ENCODE data around the gene PACSIN1.

The PACSIN1 gene

DNA sequence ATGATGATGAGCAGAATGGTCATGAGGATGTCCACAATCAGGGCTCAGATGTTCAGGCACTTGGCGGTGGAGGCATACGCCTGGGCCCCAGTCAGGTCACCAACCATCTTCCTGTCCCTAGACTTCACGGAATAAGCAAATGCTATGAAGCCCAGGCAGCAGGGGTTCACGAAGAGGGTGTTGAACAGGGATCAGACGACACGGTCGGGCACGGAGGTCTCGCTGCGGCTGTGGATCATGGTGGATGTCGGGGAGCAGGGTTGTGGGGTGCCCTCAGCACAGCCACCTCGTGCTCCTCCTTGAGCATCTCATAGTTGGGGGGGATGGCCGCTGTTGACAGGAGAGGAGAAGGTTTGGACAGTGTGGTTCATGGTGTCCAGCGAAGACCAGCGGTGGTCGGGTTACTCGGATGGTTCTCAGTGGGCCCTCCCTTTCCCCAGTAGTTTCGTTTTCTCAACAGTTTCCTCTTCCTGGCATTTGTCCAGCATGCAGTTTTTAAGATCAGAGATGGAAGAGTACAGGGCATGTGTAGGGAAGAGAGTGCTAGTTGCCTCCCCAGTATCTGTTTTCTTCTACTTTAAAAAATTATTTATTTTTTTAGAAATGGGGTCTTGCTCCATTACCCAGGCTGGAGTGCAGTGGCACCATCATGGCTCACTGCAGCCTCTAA, 110.5 kb downstream of the PACSIN1 start:
- no peak overlapping the region for H4K8ac ChIP-seq (ENCODE audit: low read length)
- no peaks in the 10 kb centered on the region for H3K79me1 ChIP-seq (replicated peaks; ENCODE audit: low read length, poor library complexity, severe bottlenecking)
- DNase-seq, result peak; percentile 18
- no peaks in the 10 kb centered on the region for H3K9me3 ChIP-seq (ENCODE audit: control insufficient read depth, low read length)
- no peak overlapping the region for H3K18ac ChIP-seq (ENCODE audit: low read depth in 1 of 2, low read length in 2 of 2)
- no peak overlapping the region for H3K14ac ChIP-seq (ENCODE audit: low read length in 2 of 2)
- H3K27me3 ChIP-seq (ENCODE audit: control insufficient read depth in 1 of 2, insufficient read depth in 1 of 2, low read length in 2 of 2), result peaks cover 0 to 11% of the 10 kb centered on the region in 2 experiments
- peak overlapping the region; percentile 0 for H2BK15ac ChIP-seq (ENCODE audit: low read depth, poor library complexity, severe bottlenecking)
- no peak overlapping the region for H3K23ac ChIP-seq (ENCODE audit: low read length in 2 of 2)
- no peak overlapping the region for H3K27ac ChIP-seq (ENCODE audit: low read length, poor library complexity, severe bottlenecking)
- no peak overlapping the region for H2BK120ac ChIP-seq (ENCODE audit: low read depth, low read length)
- no peak overlapping the region for H3K4ac ChIP-seq (ENCODE audit: low read depth in 1 of 2, low read length in 2 of 2)
- H3K4me1 ChIP-seq (ENCODE audit: control insufficient read depth, insufficient read depth, low read depth, low read length), result no peaks in the 10 kb centered on the region
- H2BK12ac ChIP-seq (ENCODE audit: low read length in 2 of 2), result no peak overlapping the region
- H2BK5ac ChIP-seq (ENCODE audit: low read depth, low read length, poor library complexity, severe bottlenecking), result no peak overlapping the region
- no peak overlapping the region for H2AFZ ChIP-seq (ENCODE audit: low read depth, low read length)
- no peak overlapping the region for H4K91ac ChIP-seq (ENCODE audit: low read length)
- no peak overlapping the region for H3K4me2 ChIP-seq (ENCODE audit: low read length, poor library complexity, severe bottlenecking)
- H3K4me3 ChIP-seq (ENCODE audit: insufficient read depth in 1 of 2, low read depth in 1 of 2, low read length in 2 of 2), result no peak overlapping the region
- H2AK5ac ChIP-seq (ENCODE audit: low read length, severe bottlenecking), result no peak overlapping the region
- H3K9ac ChIP-seq (ENCODE audit: low read length), result no peak overlapping the region
- H3K36me3 ChIP-seq (ENCODE audit: control insufficient read depth in 1 of 2, insufficient read depth in 2 of 2, low read depth in 1 of 2, low read length in 2 of 2), result peaks cover 0 to 8% of the 10 kb centered on the region in 2 experiments
- 99% methylated on average over 16 of the region's 18 CpGs for WGBS

DNA sequence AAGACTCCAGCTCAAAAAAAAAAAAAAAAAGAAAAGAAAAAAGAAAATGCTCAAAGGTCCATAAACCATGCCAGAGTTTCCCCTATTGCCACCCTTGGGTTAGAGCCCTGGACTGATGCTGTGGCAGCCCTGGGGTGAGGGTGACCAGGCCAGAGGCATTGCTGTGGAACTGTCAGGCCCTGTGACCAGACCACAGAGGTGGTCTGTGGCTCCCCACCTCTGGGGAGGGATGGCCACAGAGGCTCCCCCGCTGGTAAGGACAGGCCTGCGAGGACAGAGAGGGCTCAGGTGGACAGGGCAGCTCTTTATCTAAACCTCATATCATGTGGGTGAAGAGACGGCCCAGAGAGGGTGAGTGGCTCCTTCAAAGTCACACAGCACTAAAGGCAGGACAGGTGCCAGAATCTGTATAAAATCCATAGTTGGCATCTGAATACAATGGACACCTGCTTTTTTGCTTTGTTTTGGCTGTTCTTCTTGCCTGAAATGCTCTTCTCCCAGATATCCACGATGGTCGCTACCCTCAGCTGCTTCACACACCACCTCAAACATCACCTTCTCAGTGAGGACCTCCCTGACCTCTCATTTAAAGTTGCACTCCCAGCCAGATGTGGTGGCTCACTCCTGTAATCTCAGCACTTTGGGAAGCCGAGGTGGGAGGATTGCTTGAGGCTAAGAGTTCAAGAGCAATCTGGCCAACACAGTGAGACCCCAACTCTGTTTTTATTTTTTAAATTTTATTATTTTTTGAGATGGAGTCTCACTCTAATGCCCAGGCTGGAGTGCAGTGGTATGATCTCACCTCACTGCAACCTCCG, 112.8 kb downstream of the PACSIN1 start:
- Histone ChIP-seq H3K14ac (ENCODE audit: low read length in 2 of 2) (no peak overlapping the region), H3K79me1 (replicated peaks; ENCODE audit: low read length, poor library complexity, severe bottlenecking) (peaks cover 5% of the 10 kb centered on the region), H3K4me2 (ENCODE audit: low read length, poor library complexity, severe bottlenecking) (no peak overlapping the region), H3K4ac (ENCODE audit: low read depth in 1 of 2, low read length in 2 of 2) (no peak overlapping the region), H4K91ac (ENCODE audit: low read length) (no peak overlapping the region), H2BK120ac (ENCODE audit: low read depth, low read length) (no peak overlapping the region), H2BK15ac (ENCODE audit: low read depth, poor library complexity, severe bottlenecking) (no peak overlapping the region), H3K27ac (ENCODE audit: low read length, poor library complexity, severe bottlenecking) (no peak overlapping the region), H3K9me3 (ENCODE audit: control insufficient read depth, low read length) (no peaks in the 10 kb centered on the region), H3K27me3 (ENCODE audit: control insufficient read depth in 1 of 2, insufficient read depth in 1 of 2, low read length in 2 of 2) (no peaks in the 10 kb centered on the region), H2AFZ (ENCODE audit: low read depth, low read length) (no peak overlapping the region), H3K4me3 (ENCODE audit: insufficient read depth in 1 of 2, low read depth in 1 of 2, low read length in 2 of 2) (no peak overlapping the region), H2BK12ac (ENCODE audit: low read length in 2 of 2) (no peak overlapping the region), H3K36me3 (ENCODE audit: control insufficient read depth in 1 of 2, insufficient read depth in 2 of 2, low read depth in 1 of 2, low read length in 2 of 2) (peaks cover 0 to 23% of the 10 kb centered on the region in 2 experiments), H3K9ac (ENCODE audit: low read length) (no peak overlapping the region), H3K4me1 (ENCODE audit: control insufficient read depth, insufficient read depth, low read depth, low read length) (no peaks in the 10 kb centered on the region), H3K18ac (ENCODE audit: low read depth in 1 of 2, low read length in 2 of 2) (no peak overlapping the region), H4K8ac (ENCODE audit: low read length) (no peak overlapping the region), H3K23ac (ENCODE audit: low read length in 2 of 2) (no peak overlapping the region), H2AK5ac (ENCODE audit: low read length, severe bottlenecking) (no peak overlapping the region), H2BK5ac (ENCODE audit: low read depth, low read length, poor library complexity, severe bottlenecking) (no peak overlapping the region)
- WGBS, result 93% methylated on average over 7 of the region's 7 CpGs
- no peak for DNase-seq

DNA sequence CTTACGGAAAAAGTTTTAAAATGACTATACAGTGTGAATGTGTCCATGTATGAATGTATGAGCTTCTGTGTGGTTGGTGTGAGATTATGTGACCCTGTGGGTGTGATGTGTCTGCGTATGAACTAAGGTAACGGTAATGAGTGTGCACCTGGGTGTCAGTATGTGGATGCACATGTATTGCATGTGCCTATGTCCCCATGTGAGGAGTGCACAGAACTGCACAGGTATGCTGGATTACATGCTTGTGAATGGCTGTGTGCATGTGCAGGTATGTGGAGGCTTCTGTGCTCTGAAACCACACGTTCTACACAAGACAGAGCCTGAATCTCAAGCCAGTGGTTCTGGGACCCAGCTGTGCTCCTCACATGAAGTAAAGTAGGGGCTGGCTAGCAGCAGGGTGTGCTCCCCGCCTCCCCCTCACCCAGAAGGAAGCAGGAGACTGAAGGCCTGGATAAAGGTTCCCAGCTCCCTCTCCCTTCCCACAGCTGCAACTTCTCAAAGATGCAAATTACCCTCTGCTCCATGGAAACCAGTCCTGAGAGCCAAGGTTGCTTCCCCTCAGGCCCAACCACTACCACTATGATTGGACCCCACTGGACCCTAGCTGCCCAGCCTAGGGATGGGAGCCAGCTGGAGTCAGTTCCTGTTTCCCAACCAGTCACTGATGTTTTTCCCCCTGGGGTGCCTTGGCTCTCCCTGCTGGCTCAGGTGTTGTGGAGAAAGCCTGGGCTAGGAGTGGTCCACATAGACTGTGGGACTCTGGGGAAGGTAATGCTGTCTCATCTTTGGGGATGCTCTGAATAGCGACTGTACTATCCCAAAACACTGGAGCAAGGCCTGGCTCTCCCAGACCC, 115.1 kb downstream of the PACSIN1 start:
- Histone ChIP-seq H3K36me3 (ENCODE audit: control insufficient read depth in 1 of 2, insufficient read depth in 2 of 2, low read depth in 1 of 2, low read length in 2 of 2) (peaks cover 0 to 27% of the 10 kb centered on the region in 2 experiments), H2BK15ac (ENCODE audit: low read depth, poor library complexity, severe bottlenecking) (no peak overlapping the region)

DNA sequence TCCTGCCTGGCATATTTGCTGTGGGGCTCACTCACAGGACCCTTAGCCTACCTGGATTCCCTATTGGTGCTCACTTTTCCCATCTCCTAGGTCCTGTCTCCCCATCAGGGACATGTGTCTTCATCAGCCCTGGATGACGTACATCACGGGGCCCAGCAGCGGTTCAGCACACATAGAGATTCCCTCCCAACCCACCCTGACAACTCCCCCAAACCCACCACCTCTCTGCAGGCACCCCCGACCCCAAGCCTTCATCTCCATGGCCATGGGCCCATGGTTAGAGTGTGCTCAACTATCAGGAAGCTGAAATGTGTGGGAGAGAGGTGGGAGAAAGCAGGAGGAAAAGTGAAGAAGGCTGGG, 115.7 kb downstream of the PACSIN1 start:
- H3K23ac ChIP-seq (ENCODE audit: low read length in 2 of 2), result no peak overlapping the region
- no peak overlapping the region for H4K91ac ChIP-seq (ENCODE audit: low read length)
- H3K9ac ChIP-seq (ENCODE audit: low read length), result no peak overlapping the region
- no peak overlapping the region for H2BK5ac ChIP-seq (ENCODE audit: low read depth, low read length, poor library complexity, severe bottlenecking)
- no peak overlapping the region for H2AFZ ChIP-seq (ENCODE audit: low read depth, low read length)
- H2BK15ac ChIP-seq (ENCODE audit: low read depth, poor library complexity, severe bottlenecking), result no peak overlapping the region
- H3K4me2 ChIP-seq (ENCODE audit: low read length, poor library complexity, severe bottlenecking), result no peak overlapping the region
- H3K4me1 ChIP-seq (ENCODE audit: control insufficient read depth, insufficient read depth, low read depth, low read length), result peaks cover 2% of the 10 kb centered on the region
- H3K18ac ChIP-seq (ENCODE audit: low read depth in 1 of 2, low read length in 2 of 2), result no peak overlapping the region
- H3K9me3 ChIP-seq (ENCODE audit: control insufficient read depth, low read length), result no peaks in the 10 kb centered on the region
- H3K79me1 ChIP-seq (replicated peaks; ENCODE audit: low read length, poor library complexity, severe bottlenecking), result peaks cover 24% of the 10 kb centered on the region
- no peak overlapping the region for H4K8ac ChIP-seq (ENCODE audit: low read length)
- DNase-seq, result no peak
- no peak overlapping the region for H2BK12ac ChIP-seq (ENCODE audit: low read length in 2 of 2)
- no peak overlapping the region for H3K14ac ChIP-seq (ENCODE audit: low read length in 2 of 2)
- 100% methylated on average over 3 of the region's 4 CpGs for WGBS
- no peak overlapping the region for H3K4me3 ChIP-seq (ENCODE audit: insufficient read depth in 1 of 2, low read depth in 1 of 2, low read length in 2 of 2)
- no peak overlapping the region for H2AK5ac ChIP-seq (ENCODE audit: low read length, severe bottlenecking)
- H3K27me3 ChIP-seq (ENCODE audit: control insufficient read depth in 1 of 2, insufficient read depth in 1 of 2, low read length in 2 of 2), result no peaks in the 10 kb centered on the region
- no peak overlapping the region for H2BK120ac ChIP-seq (ENCODE audit: low read depth, low read length)
- peaks cover 2 to 29% of the 10 kb centered on the region in 2 experiments for H3K36me3 ChIP-seq (ENCODE audit: control insufficient read depth in 1 of 2, insufficient read depth in 2 of 2, low read depth in 1 of 2, low read length in 2 of 2)
- no peak overlapping the region for H3K27ac ChIP-seq (ENCODE audit: low read length, poor library complexity, severe bottlenecking)
- H3K4ac ChIP-seq (ENCODE audit: low read depth in 1 of 2, low read length in 2 of 2), result no peak overlapping the region

More for the DNA sequence above, 115.1 kb downstream of the PACSIN1 start:
- no peak overlapping the region for H2BK120ac ChIP-seq (ENCODE audit: low read depth, low read length)
- no peak overlapping the region for H2AFZ ChIP-seq (ENCODE audit: low read depth, low read length)
- peaks cover 18% of the 10 kb centered on the region for H3K79me1 ChIP-seq (replicated peaks; ENCODE audit: low read length, poor library complexity, severe bottlenecking)
- H3K4me1 ChIP-seq (ENCODE audit: control insufficient read depth, insufficient read depth, low read depth, low read length), result no peaks in the 10 kb centered on the region
- no peak overlapping the region for H4K91ac ChIP-seq (ENCODE audit: low read length)
- no peak overlapping the region for H3K14ac ChIP-seq (ENCODE audit: low read length in 2 of 2)
- no peak overlapping the region for H2BK5ac ChIP-seq (ENCODE audit: low read depth, low read length, poor library complexity, severe bottlenecking)
- DNase-seq, result peak; percentile 41
- no peak overlapping the region for H3K18ac ChIP-seq (ENCODE audit: low read depth in 1 of 2, low read length in 2 of 2)
- H2AK5ac ChIP-seq (ENCODE audit: low read length, severe bottlenecking), result no peak overlapping the region
- H4K8ac ChIP-seq (ENCODE audit: low read length), result peak overlapping the region; percentile 43
- no peak overlapping the region for H3K27ac ChIP-seq (ENCODE audit: low read length, poor library complexity, severe bottlenecking)
- no peak overlapping the region for H3K9ac ChIP-seq (ENCODE audit: low read length)
- no peak overlapping the region for H3K23ac ChIP-seq (ENCODE audit: low read length in 2 of 2)
- H3K4ac ChIP-seq (ENCODE audit: low read depth in 1 of 2, low read length in 2 of 2), result no peak overlapping the region
- H2BK12ac ChIP-seq (ENCODE audit: low read length in 2 of 2), result no peak overlapping the region
- H3K27me3 ChIP-seq (ENCODE audit: control insufficient read depth in 1 of 2, insufficient read depth in 1 of 2, low read length in 2 of 2), result no peaks in the 10 kb centered on the region
- no peaks in the 10 kb centered on the region for H3K9me3 ChIP-seq (ENCODE audit: control insufficient read depth, low read length)
- 95% methylated on average over 6 of the region's 6 CpGs for WGBS
- H3K4me3 ChIP-seq (ENCODE audit: insufficient read depth in 1 of 2, low read depth in 1 of 2, low read length in 2 of 2), result no peak overlapping the region
- H3K4me2 ChIP-seq (ENCODE audit: low read length, poor library complexity, severe bottlenecking), result no peak overlapping the region

Data from mesenchymal stem cell (in vitro differentiated cells and primary cell).